ENCODE results near the gene GPR137.

GPR137 gene

GRCh38 chr11:64255135-64256128, 30.2 kb upstream of the GPR137 start:
- H3K36me3 ChIP-seq (ENCODE audit: control insufficient read depth in 1 of 2, insufficient read depth in 2 of 2, low read length in 2 of 2): peaks cover 35 to 61% of the 10 kb centered on the region in 2 donors
- no peak overlapping the region for H3K9ac ChIP-seq (ENCODE audit: low read depth in 1 of 2, low read length in 2 of 2)
- peaks cover 35 to 42% of the 10 kb centered on the region in 2 donors for H3K4me1 ChIP-seq (ENCODE audit: control insufficient read depth in 1 of 2, insufficient read depth in 2 of 2, low read length in 2 of 2)
- H3K27ac ChIP-seq (ENCODE audit: low read depth, low read length): no peak overlapping the region
- no peaks in the 10 kb centered on the region for H3K27me3 ChIP-seq (ENCODE audit: control insufficient read depth in 1 of 2, insufficient read depth in 2 of 2, low read length in 2 of 2)
- no peak overlapping the region for H3K4me3 ChIP-seq (ENCODE audit: low read depth in 1 of 2, low read length in 2 of 2)
- H3K9me3 ChIP-seq (ENCODE audit: control insufficient read depth in 1 of 2, low read length in 2 of 2): no peaks in the 10 kb centered on the region

GRCh38 chr11:64256300-64256699, 29.3 kb upstream of the GPR137 start:
- Histone ChIP-seq H3K27ac (ENCODE audit: low read depth, low read length) (no peak overlapping the region), H3K9me3 (ENCODE audit: control insufficient read depth in 1 of 2, low read length in 2 of 2) (no peaks in the 10 kb centered on the region), H3K4me1 (ENCODE audit: control insufficient read depth in 1 of 2, insufficient read depth in 2 of 2, low read length in 2 of 2) (peaks cover 30 to 35% of the 10 kb centered on the region in 2 donors), H3K4me3 (ENCODE audit: low read depth in 1 of 2, low read length in 2 of 2) (no peak overlapping the region), H3K36me3 (ENCODE audit: control insufficient read depth in 1 of 2, insufficient read depth in 2 of 2, low read length in 2 of 2) (peaks cover 38 to 68% of the 10 kb centered on the region in 2 donors), H3K27me3 (ENCODE audit: control insufficient read depth in 1 of 2, insufficient read depth in 2 of 2, low read length in 2 of 2) (no peaks in the 10 kb centered on the region), H3K9ac (ENCODE audit: low read depth in 1 of 2, low read length in 2 of 2) (no peak overlapping the region)

- Histone ChIP-seq H3K9me3 (ENCODE audit: control insufficient read depth in 1 of 2, low read length in 2 of 2) (no peaks in the 10 kb centered on the region), H3K36me3 (ENCODE audit: control insufficient read depth in 1 of 2, insufficient read depth in 2 of 2, low read length in 2 of 2) (peaks cover 51 to 89% of the 10 kb centered on the region in 2 donors), H3K4me3 (ENCODE audit: low read depth in 1 of 2, low read length in 2 of 2) (no peak overlapping the region), H3K27ac (ENCODE audit: low read depth, low read length) (no peak overlapping the region), H3K4me1 (ENCODE audit: control insufficient read depth in 1 of 2, insufficient read depth in 2 of 2, low read length in 2 of 2) (peaks cover 23 to 24% of the 10 kb centered on the region in 2 donors), H3K27me3 (ENCODE audit: control insufficient read depth in 1 of 2, insufficient read depth in 2 of 2, low read length in 2 of 2) (no peaks in the 10 kb centered on the region), H3K9ac (ENCODE audit: low read depth in 1 of 2, low read length in 2 of 2) (no peak overlapping the region)
Observed at GRCh38 chr11:64258356-64258755, 27.3 kb upstream of the GPR137 start.

GRCh38 chr11:64258946-64259532, 26.6 kb upstream of the GPR137 start:
- Histone ChIP-seq H3K4me1 (ENCODE audit: control insufficient read depth in 1 of 2, insufficient read depth in 2 of 2, low read length in 2 of 2) (peaks cover 16 to 17% of the 10 kb centered on the region in 2 donors), H3K9me3 (ENCODE audit: control insufficient read depth in 1 of 2, low read length in 2 of 2) (no peaks in the 10 kb centered on the region), H3K27ac (ENCODE audit: low read depth, low read length) (no peak overlapping the region), H3K27me3 (ENCODE audit: control insufficient read depth in 1 of 2, insufficient read depth in 2 of 2, low read length in 2 of 2) (no peaks in the 10 kb centered on the region), H3K36me3 (ENCODE audit: control insufficient read depth in 1 of 2, insufficient read depth in 2 of 2, low read length in 2 of 2) (peaks cover 57 to 94% of the 10 kb centered on the region in 2 donors), H3K9ac (ENCODE audit: low read depth in 1 of 2, low read length in 2 of 2) (no peak overlapping the region), H3K4me3 (ENCODE audit: low read depth in 1 of 2, low read length in 2 of 2) (no peak overlapping the region)

- Histone ChIP-seq H3K27me3 (ENCODE audit: control insufficient read depth in 1 of 2, insufficient read depth in 2 of 2, low read length in 2 of 2) (no peaks in the 10 kb centered on the region), H3K27ac (ENCODE audit: low read depth, low read length) (no peak overlapping the region), H3K9me3 (ENCODE audit: control insufficient read depth in 1 of 2, low read length in 2 of 2) (no peaks in the 10 kb centered on the region), H3K4me1 (ENCODE audit: control insufficient read depth in 1 of 2, insufficient read depth in 2 of 2, low read length in 2 of 2) (peaks cover 10 to 15% of the 10 kb centered on the region in 2 donors), H3K9ac (ENCODE audit: low read depth in 1 of 2, low read length in 2 of 2) (no peak overlapping the region), H3K36me3 (ENCODE audit: control insufficient read depth in 1 of 2, insufficient read depth in 2 of 2, low read length in 2 of 2) (peaks cover 63 to 94% of the 10 kb centered on the region in 2 donors), H3K4me3 (ENCODE audit: low read depth in 1 of 2, low read length in 2 of 2) (no peak overlapping the region)
Observed at GRCh38 chr11:64259533-64260067, 26.0 kb upstream of the GPR137 start.

GRCh38 chr11:64260147-64260708, 25.4 kb upstream of the GPR137 start:
- Histone ChIP-seq H3K4me3 (ENCODE audit: low read depth in 1 of 2, low read length in 2 of 2) (no peak overlapping the region), H3K27me3 (ENCODE audit: control insufficient read depth in 1 of 2, insufficient read depth in 2 of 2, low read length in 2 of 2) (no peaks in the 10 kb centered on the region), H3K27ac (ENCODE audit: low read depth, low read length) (no peak overlapping the region), H3K9me3 (ENCODE audit: control insufficient read depth in 1 of 2, low read length in 2 of 2) (no peaks in the 10 kb centered on the region), H3K4me1 (ENCODE audit: control insufficient read depth in 1 of 2, insufficient read depth in 2 of 2, low read length in 2 of 2) (peaks cover 5 to 9% of the 10 kb centered on the region in 2 donors), H3K9ac (ENCODE audit: low read depth in 1 of 2, low read length in 2 of 2) (no peak overlapping the region), H3K36me3 (ENCODE audit: control insufficient read depth in 1 of 2, insufficient read depth in 2 of 2, low read length in 2 of 2) (peaks cover 60 to 90% of the 10 kb centered on the region in 2 donors)

GRCh38 chr11:64261556-64262080, 24.0 kb upstream of the GPR137 start:
- Histone ChIP-seq H3K9me3 (ENCODE audit: control insufficient read depth in 1 of 2, low read length in 2 of 2) (no peaks in the 10 kb centered on the region), H3K9ac (ENCODE audit: low read depth in 1 of 2, low read length in 2 of 2) (no peak overlapping the region), H3K4me3 (ENCODE audit: low read depth in 1 of 2, low read length in 2 of 2) (no peak overlapping the region), H3K27me3 (ENCODE audit: control insufficient read depth in 1 of 2, insufficient read depth in 2 of 2, low read length in 2 of 2) (no peaks in the 10 kb centered on the region), H3K27ac (ENCODE audit: low read depth, low read length) (no peak overlapping the region), H3K36me3 (ENCODE audit: control insufficient read depth in 1 of 2, insufficient read depth in 2 of 2, low read length in 2 of 2) (peaks cover 63 to 90% of the 10 kb centered on the region in 2 donors), H3K4me1 (ENCODE audit: control insufficient read depth in 1 of 2, insufficient read depth in 2 of 2, low read length in 2 of 2) (peaks cover 17 to 19% of the 10 kb centered on the region in 2 donors)

- Histone ChIP-seq H3K27ac (ENCODE audit: low read depth, low read length) (no peak overlapping the region), H3K36me3 (ENCODE audit: control insufficient read depth in 1 of 2, insufficient read depth in 2 of 2, low read length in 2 of 2) (peaks cover 62 to 89% of the 10 kb centered on the region in 2 donors), H3K9me3 (ENCODE audit: control insufficient read depth in 1 of 2, low read length in 2 of 2) (no peaks in the 10 kb centered on the region), H3K4me1 (ENCODE audit: control insufficient read depth in 1 of 2, insufficient read depth in 2 of 2, low read length in 2 of 2) (peaks cover 22 to 25% of the 10 kb centered on the region in 2 donors), H3K9ac (ENCODE audit: low read depth in 1 of 2, low read length in 2 of 2) (no peak overlapping the region), H3K27me3 (ENCODE audit: control insufficient read depth in 1 of 2, insufficient read depth in 2 of 2, low read length in 2 of 2) (no peaks in the 10 kb centered on the region), H3K4me3 (ENCODE audit: low read depth in 1 of 2, low read length in 2 of 2) (no peak overlapping the region)
Observed at GRCh38 chr11:64262271-64263002, 23.2 kb upstream of the GPR137 start.
